H9 (cell line): ENCODE results near the gene SMIM22. TPM values are rescaled to one million over a fixed set of nuclear protein-coding genes. Genes with fewer than 3 reads are reported as not detected.
A peak's percentile ranks its signal among the peaks of the same experiment; 100 is the strongest.

Source experiments
- DNase-seq: peaks from one replicate; pipeline ENCODE4 v3.0.0-alpha.2; 2017
- H2AFZ ChIP-seq: one replicate; pipeline ENCODE4 v1.6.1; 2013; ENCODE audit warnings: mild to moderate bottlenecking, low read length, control low read depth, moderate library complexity
- H2AK5ac ChIP-seq: 2 replicates; pipeline ENCODE4 v1.6.1; 2013; ENCODE audit warnings: low read length, control low read depth, mixed read lengths; ENCODE audit not compliant: insufficient read length
- H2BK120ac ChIP-seq: one replicate; pipeline ENCODE4 v1.6.1; 2013; ENCODE audit warnings: low read depth, mild to moderate bottlenecking, low read length, control low read depth, inconsistent platforms; ENCODE audit not compliant: poor library complexity, severe bottlenecking
- H2BK12ac ChIP-seq: 2 replicates; pipeline ENCODE4 v1.6.1; 2013; ENCODE audit warnings: low read length, control low read depth, mixed read lengths, low read depth; ENCODE audit not compliant: insufficient read length
- H2BK15ac ChIP-seq: 2 replicates; pipeline ENCODE4 v1.6.1; 2013; ENCODE audit warnings: low read depth, low read length, control low read depth
- H2BK20ac ChIP-seq: one replicate; pipeline ENCODE4 v1.6.1; 2013; ENCODE audit warnings: low read depth, mild to moderate bottlenecking, low read length, control low read depth, inconsistent platforms; ENCODE audit not compliant: poor library complexity, severe bottlenecking
- H2BK5ac ChIP-seq: 2 replicates; pipeline ENCODE4 v1.6.1; 2013; ENCODE audit warnings: low read length, control low read depth, mixed read lengths; ENCODE audit not compliant: insufficient read length
- H3K14ac ChIP-seq: 2 replicates; pipeline ENCODE4 v1.6.1; 2013; ENCODE audit warnings: low read length, control low read depth; ENCODE audit not compliant: insufficient read depth
- H3K18ac ChIP-seq: 2 replicates; pipeline ENCODE4 v1.6.1; 2013; ENCODE audit warnings: low read depth, mild to moderate bottlenecking, mixed read lengths, low read length, control low read depth; ENCODE audit not compliant: insufficient read length
- H3K23ac ChIP-seq: 2 replicates; pipeline ENCODE4 v1.6.1; 2013; ENCODE audit warnings: low read length, control low read depth, mixed read lengths, low read depth; ENCODE audit not compliant: insufficient read length
- H3K23me2 ChIP-seq: 2 replicates; pipeline ENCODE4 v1.6.1; 2013; ENCODE audit warnings: low read depth, mild to moderate bottlenecking, mixed read lengths, low read length, control low read depth; ENCODE audit not compliant: insufficient read length, poor library complexity, severe bottlenecking
- H3K27ac ChIP-seq: 2 replicates; pipeline ENCODE4 v1.5.1; 2013; ENCODE audit warnings: low read length, control low read depth, mixed read lengths, low read depth; ENCODE audit not compliant: insufficient read length
- H3K27me3 ChIP-seq: 2 replicates; pipeline ENCODE4 v1.6.1; 2013; ENCODE audit warnings: low read length, control low read depth, inconsistent platforms; ENCODE audit not compliant: insufficient read depth
- H3K4ac ChIP-seq: 2 replicates; pipeline ENCODE4 v1.6.1; 2013; ENCODE audit warnings: low read depth, mild to moderate bottlenecking, control low read depth, inconsistent platforms, low read length, moderate library complexity
- H3K4me1 ChIP-seq: 2 replicates; pipeline ENCODE4 v1.6.1; 2013; ENCODE audit warnings: low read length, control low read depth, inconsistent platforms; ENCODE audit not compliant: insufficient read depth
- H3K4me2 ChIP-seq: 2 replicates; pipeline ENCODE4 v1.6.1; 2013; ENCODE audit warnings: low read length, control low read depth, mixed read lengths; ENCODE audit not compliant: insufficient read length, insufficient read depth
- H3K56ac ChIP-seq: 2 replicates; pipeline ENCODE4 v1.6.1; 2013; ENCODE audit warnings: low read depth, mild to moderate bottlenecking, mixed read lengths, low read length, control low read depth; ENCODE audit not compliant: insufficient read length
- H3K79me1 ChIP-seq: 2 replicates; pipeline ENCODE4 v1.6.1; 2013; ENCODE audit warnings: low read depth, mild to moderate bottlenecking, moderate library complexity, low read length, control low read depth, inconsistent platforms; ENCODE audit not compliant: insufficient read depth, poor library complexity, severe bottlenecking
- H3K79me2 ChIP-seq: 2 replicates; pipeline ENCODE4 v1.6.1; 2013; ENCODE audit warnings: low read length, control low read depth, inconsistent platforms; ENCODE audit not compliant: insufficient read depth
- H3K9ac ChIP-seq: 2 replicates; pipeline ENCODE4 v1.6.1; 2013; ENCODE audit warnings: low read length, control low read depth, mixed read lengths; ENCODE audit not compliant: insufficient read length; ENCODE audit errors: extremely low read depth
- H3K9me3 ChIP-seq: one replicate; pipeline ENCODE4 v1.6.1; 2013; ENCODE audit warnings: low read depth, low read length, inconsistent platforms; ENCODE audit not compliant: control insufficient read depth
- H3T11ph ChIP-seq: one replicate; pipeline ENCODE4 v1.6.1; 2013; ENCODE audit warnings: mild to moderate bottlenecking, low read length, control low read depth, inconsistent platforms
- H4K20me1 ChIP-seq: one replicate; pipeline ENCODE4 v1.6.1; 2013; ENCODE audit not compliant: control insufficient read depth, insufficient read length, insufficient read depth
- H4K5ac ChIP-seq: 2 replicates; pipeline ENCODE4 v1.6.1; 2013; ENCODE audit warnings: low read depth, mild to moderate bottlenecking, mixed read lengths, low read length, control low read depth; ENCODE audit not compliant: insufficient read length
- H4K8ac ChIP-seq: replicated peaks from 2 replicates; pipeline ENCODE4 v1.6.1; 2013; ENCODE audit warnings: low read length, control low read depth, mixed read lengths, low read depth; ENCODE audit not compliant: insufficient read length
- H4K91ac ChIP-seq: 2 replicates; pipeline ENCODE4 v1.6.1; 2013; ENCODE audit warnings: low read depth, mild to moderate bottlenecking, moderate library complexity, mixed read lengths, low read length, control low read depth; ENCODE audit not compliant: insufficient read length
- H3K27ac Mint-ChIP-seq, 3 experiments: 2 replicates in 2 of 3; 3 replicates in 1 of 3; pipeline ENCODE4 v1.8.0; 2020 to 2021; ENCODE audit warnings: mixed read lengths in 3 of 3, mild to moderate bottlenecking in 1 of 3, moderate library complexity in 1 of 3
- H3K27me3 Mint-ChIP-seq: 2 replicates; pipeline ENCODE4 v1.8.0; 2021; ENCODE audit warnings: low read depth, mild to moderate bottlenecking, moderate library complexity, mixed read lengths
- H3K36me3 Mint-ChIP-seq, 3 experiments: 2 replicates in 2 of 3; 3 replicates in 1 of 3; pipeline ENCODE4 v1.8.0; 2020 to 2021; ENCODE audit warnings: low read depth in 3 of 3, mixed read lengths in 3 of 3; ENCODE audit not compliant: insufficient read depth in 1 of 3
- H3K4me1 Mint-ChIP-seq, 2 experiments: 2 replicates each; pipeline ENCODE4 v1.8.0; 2020; ENCODE audit warnings: mixed read lengths in 2 of 2
- H3K4me3 Mint-ChIP-seq, 2 experiments: 2 replicates in 1 of 2; 3 replicates in 1 of 2; pipeline ENCODE4 v1.8.0; 2020 to 2021; ENCODE audit warnings: mild to moderate bottlenecking in 2 of 2, mixed read lengths in 2 of 2, moderate library complexity in 1 of 2
- H3K9me3 Mint-ChIP-seq, 2 experiments: 2 replicates in 1 of 2; 3 replicates in 1 of 2; pipeline ENCODE4 v1.8.0; 2020; ENCODE audit warnings: mild to moderate bottlenecking in 2 of 2, mixed read lengths in 2 of 2, moderate library complexity in 1 of 2
- CTCF ChIP-seq: fragments of 200-600 bp; sonication (generic); conservative IDR thresholded peaks from 3 replicates; pipeline ENCODE4 v1.8.0; 2021; ENCODE audit warnings: antibody characterized with exemption, mild to moderate bottlenecking
- WGBS: extraction: QIAGEN DNeasy Blood & Tissue Kit; methylation state at CpG from one replicate; pipeline ENCODE4 v1.1.7; 2013; ENCODE audit warnings: missing lambda C conversion rate, low lambda C conversion rate, mixed read lengths; ENCODE audit not compliant: insufficient read length; ENCODE audit errors: extremely low coverage; 5-methylcytosine and 5-hydroxymethylcytosine counted together
- total RNA-seq: library from RNA; stranded (reverse); gene quantifications from 2 replicates; pipeline ENCODE4 v1.2.1, GENCODE V29; 2021

Gene SMIM22
- total RNA-seq, 1 experiment from 2014 or later, result not detected

- Histone ChIP-seq H4K20me1 (no peaks in the 10 kb centered on the region), H3K23me2 (peaks cover 8% of the 10 kb centered on the region), H2BK12ac (no peak overlapping the region), H2BK5ac (no peak overlapping the region), H4K91ac (no peak overlapping the region), H3T11ph (no peak overlapping the region), H3K56ac (no peak overlapping the region), H3K23ac (no peak overlapping the region), H2BK120ac (no peak overlapping the region), H3K4me1 (no peaks in the 10 kb centered on the region), H2BK20ac (no peak overlapping the region), H3K18ac (peak overlapping the region; percentile 18), H4K8ac (no peak overlapping the region), H2AFZ (no peak overlapping the region), H2BK15ac (no peak overlapping the region), H3K27ac (no peak overlapping the region), H2AK5ac (no peak overlapping the region), H4K5ac (no peak overlapping the region), H3K79me2 (no peaks in the 10 kb centered on the region), H3K79me1 (no peaks in the 10 kb centered on the region), H3K27me3 (no peaks in the 10 kb centered on the region), H3K9me3 (no peaks in the 10 kb centered on the region), H3K4ac (no peak overlapping the region), H3K4me2 (peak overlapping the region; percentile 92), H3K14ac (peak overlapping the region; percentile 6; the same call in 1 of the 2 replicates), H3K9ac (peak overlapping the region; percentile 76)
- DNase-seq, result no peak
- H3K4me1 Mint-ChIP-seq, result peaks cover 22 to 24% of the 10 kb centered on the region in 2 experiments
- no peaks in the 10 kb centered on the region for H3K9me3 Mint-ChIP-seq
- no peak for TF ChIP-seq CTCF
- WGBS, result no CpG with 5 or more reads among the region's 17 CpGs
- peak overlapping the region; percentile 73 to 84 for H3K4me3 Mint-ChIP-seq
- H3K27ac Mint-ChIP-seq, result peak overlapping the region; percentile 65 to 97 (median 93); a peak in 5 of 7 replicates
- H3K27me3 Mint-ChIP-seq, result no peaks in the 10 kb centered on the region
- peaks cover 0 to 18% (median 10%) of the 10 kb centered on the region in 3 experiments; a peak in 5 of 7 replicates for H3K36me3 Mint-ChIP-seq
These were observed 27.2 kb upstream of the SMIM22 start for GRCh38 chr16:4767872-4768548.
